Suppressor macrophage (primary cell): ENCODE data around the gene NKAIN2.
A peak's percentile ranks its signal among the peaks of the same experiment; 100 is the strongest.

Experiments
- DNase-seq, 4 experiments: peaks; one replicate each; pipeline ENCODE4 v3.0.0-alpha.2; 2020 to 2022

Gene NKAIN2

GRCh38 chr6:124036384-124036783 lies 232.7 kb downstream of the NKAIN2 start:
- DNase-seq = no peak

- peak in 2 of 4 experiments; percentile 2 to 5 for DNase-seq
Observed at GRCh38 chr6:124040655-124041054, 237.0 kb downstream of the NKAIN2 start.

GRCh38 chr6:124052120-124052519 lies 248.5 kb downstream of the NKAIN2 start:
- DNase-seq = no peak

GRCh38 chr6:124053315-124053714 lies 249.7 kb downstream of the NKAIN2 start:
- DNase-seq = no peak

- DNase-seq = no peak
Observed at GRCh38 chr6:124054034-124054433, 250.4 kb downstream of the NKAIN2 start.

GRCh38 chr6:124055395-124055794 lies 251.7 kb downstream of the NKAIN2 start:
- DNase-seq = no peak

- no peak for DNase-seq
Observed at GRCh38 chr6:124055963-124056362, 252.3 kb downstream of the NKAIN2 start.

GRCh38 chr6:124056407-124057334 lies 253.0 kb downstream of the NKAIN2 start:
- DNase-seq = no peak

- no peak for DNase-seq
Observed at GRCh38 chr6:124057461-124057860, 253.8 kb downstream of the NKAIN2 start.

- DNase-seq = no peak
Observed at GRCh38 chr6:124064317-124065113, 260.9 kb downstream of the NKAIN2 start.

- DNase-seq = no peak
Observed at GRCh38 chr6:124066269-124066668, 262.6 kb downstream of the NKAIN2 start.

GRCh38 chr6:124066946-124067552 lies 263.4 kb downstream of the NKAIN2 start:
- DNase-seq = no peak

- DNase-seq = no peak
Observed at GRCh38 chr6:124069230-124069950, 265.7 kb downstream of the NKAIN2 start.

GRCh38 chr6:124073021-124073420 lies 269.4 kb downstream of the NKAIN2 start:
- no peak for DNase-seq

- no peak for DNase-seq
Observed at GRCh38 chr6:124073820-124074587, 270.3 kb downstream of the NKAIN2 start.

GRCh38 chr6:124074606-124075005 lies 270.9 kb downstream of the NKAIN2 start:
- no peak for DNase-seq

- no peak for DNase-seq
Observed at GRCh38 chr6:124076336-124077048, 272.8 kb downstream of the NKAIN2 start.

- no peak for DNase-seq
Observed at GRCh38 chr6:124078169-124078568, 274.5 kb downstream of the NKAIN2 start.

GRCh38 chr6:124080483-124080882 lies 276.8 kb downstream of the NKAIN2 start:
- no peak for DNase-seq

GRCh38 chr6:124090491-124090890 lies 286.8 kb downstream of the NKAIN2 start:
- DNase-seq = no peak

GRCh38 chr6:124099520-124099919 lies 295.9 kb downstream of the NKAIN2 start:
- no peak for DNase-seq
